WERI-Rb-1 (cell line): ENCODE results near the gene MIDN.

Source experiments
- DNase-seq: peaks from one replicate; pipeline ENCODE4 v3.0.0-alpha.2; 2020
- H3K27ac ChIP-seq: fragments of 250-450 bp; sonication (Bioruptor Pico); 2 replicates; pipeline ENCODE4 v1.5.1; 2020; ENCODE audit warnings: mild to moderate bottlenecking, moderate library complexity
- H3K27me3 ChIP-seq: fragments of 250-450 bp; sonication (Bioruptor Pico); 2 replicates; pipeline ENCODE4 v1.5.1; 2021; ENCODE audit warnings: mild to moderate bottlenecking, low read depth, moderate library complexity; ENCODE audit not compliant: insufficient read depth, severe bottlenecking
- H3K36me3 ChIP-seq: fragments of 250-450 bp; sonication (Bioruptor Pico); 2 replicates; pipeline ENCODE4 v1.5.1; 2020; ENCODE audit warnings: mild to moderate bottlenecking, moderate library complexity
- H3K4me3 ChIP-seq: 2 replicates; pipeline ENCODE4 v1.5.1; 2011; ENCODE audit warnings: low read depth, mild to moderate bottlenecking, control low read depth, low read length
- H3K9me3 ChIP-seq: fragments of 250-450 bp; sonication (Bioruptor Pico); 2 replicates; pipeline ENCODE4 v1.5.1; 2021; ENCODE audit warnings: mild to moderate bottlenecking, moderate library complexity; ENCODE audit not compliant: severe bottlenecking
- CTCF ChIP-seq: IDR thresholded peaks from 2 replicates; pipeline ENCODE4 v1.5.1; 2011; ENCODE audit warnings: low read depth, mild to moderate bottlenecking, control low read depth, inconsistent platforms, low read length

Gene MIDN

DNA sequence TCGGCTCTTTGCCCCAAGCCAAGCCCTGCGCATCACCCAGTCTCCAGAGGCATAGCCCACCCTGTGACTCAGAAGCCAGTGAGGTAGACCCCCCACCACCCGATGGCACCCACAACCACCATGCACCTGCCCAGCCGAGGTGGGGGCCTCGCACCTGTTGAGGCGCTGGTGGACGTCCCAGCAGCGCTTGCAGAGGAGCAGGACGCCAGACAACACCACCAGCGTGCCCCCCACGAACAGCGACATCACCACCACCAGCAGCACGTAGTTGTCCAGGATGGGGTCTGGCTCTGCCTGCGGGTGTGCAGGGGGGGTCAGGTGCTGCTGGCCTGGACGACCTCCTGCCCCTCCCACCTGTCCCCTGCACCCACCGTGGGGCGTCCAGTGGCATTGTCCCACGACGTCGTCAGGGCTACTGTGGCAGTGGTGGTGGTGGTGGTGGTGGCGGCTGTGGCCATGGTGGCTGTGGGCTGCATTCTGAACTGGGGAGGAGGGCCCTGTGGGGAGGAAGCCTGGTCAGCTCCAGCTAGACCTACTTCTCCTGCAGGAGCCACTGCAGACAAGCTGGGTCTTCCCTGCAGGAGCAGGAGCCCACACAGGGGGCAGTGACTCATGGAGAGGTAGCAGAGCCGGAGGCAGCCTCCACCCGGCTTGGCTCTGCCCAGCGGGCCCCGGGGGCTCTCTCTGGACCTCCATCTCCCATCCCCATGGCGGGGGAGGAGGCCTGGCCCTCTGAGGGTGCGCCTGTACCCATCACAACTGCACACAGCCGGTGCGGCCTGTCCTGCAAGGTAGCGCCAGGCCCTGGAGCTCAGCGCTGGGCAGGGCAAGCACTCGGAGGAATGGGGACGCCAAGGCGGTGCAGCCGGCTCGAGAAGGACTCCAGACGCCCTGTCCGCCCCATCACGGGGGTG is 12.5 kb upstream of the MIDN start:
- TF ChIP-seq CTCF, result no peak
- DNase-seq, result no peak
- H3K27me3 ChIP-seq, result no peaks in the 10 kb centered on the region
- H3K4me3 ChIP-seq, result 0 out of 2 replicates have a peak overlapping the region, but pooled peaks have one; percentile 16
- H3K27ac ChIP-seq, result no peak overlapping the region
- peaks cover 10% of the 10 kb centered on the region for H3K36me3 ChIP-seq
- H3K9me3 ChIP-seq, result no peaks in the 10 kb centered on the region

DNA sequence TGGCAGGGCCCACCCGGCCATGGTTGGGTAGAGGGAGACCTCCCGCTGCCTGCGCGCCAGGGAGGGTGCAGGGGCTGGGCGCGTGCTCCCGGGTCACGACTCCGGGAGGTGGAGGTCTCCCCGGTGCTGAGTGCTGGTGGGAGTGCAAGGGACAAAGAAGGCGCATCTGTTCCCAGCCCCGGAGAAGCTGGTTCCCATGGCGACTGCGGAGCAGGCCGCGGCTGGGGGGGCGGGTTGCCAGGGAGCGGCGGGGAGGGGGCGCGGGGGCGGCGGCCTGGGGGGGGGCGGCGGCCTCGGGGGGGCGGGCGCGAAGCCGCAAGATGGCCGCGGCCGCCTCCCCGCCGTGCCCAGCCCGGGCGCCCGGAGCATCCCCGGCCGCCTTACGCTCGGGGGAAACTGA is 11.8 kb upstream of the MIDN start:
- H3K4me3 ChIP-seq, result peak overlapping the region; percentile 80
- DNase-seq, result no peak
- no peaks in the 10 kb centered on the region for H3K9me3 ChIP-seq
- no peak overlapping the region for H3K27ac ChIP-seq
- no peak for TF ChIP-seq CTCF
- no peaks in the 10 kb centered on the region for H3K27me3 ChIP-seq
- peaks cover 10% of the 10 kb centered on the region for H3K36me3 ChIP-seq

GRCh38 chr19:1237027-1237659 is 11.2 kb upstream of the MIDN start:
- H3K9me3 ChIP-seq, result no peaks in the 10 kb centered on the region

GRCh38 chr19:1237754-1238368 is 10.5 kb upstream of the MIDN start, which contains the start of gene CBARP:
TSS of gene CBARP (minus strand) at chr19:1238005. CDS start at chr19:1236100, 1,905 bp downstream.
- H3K27ac ChIP-seq, result no peak within 1 kb of the TSS
- H3K9me3 ChIP-seq, result no peaks in the 10 kb centered on the region
- peak within 1 kb of the TSS; percentile 80 for H3K4me3 ChIP-seq
- peaks cover 8% of the 10 kb centered on the region for H3K36me3 ChIP-seq
- no peak for DNase-seq
- no peak for TF ChIP-seq CTCF
- no peaks in the 10 kb centered on the region for H3K27me3 ChIP-seq

More at GRCh38 chr19:1237027-1237659, 11.2 kb upstream of the MIDN start:
- Histone ChIP-seq H3K36me3 (peaks cover 10% of the 10 kb centered on the region), H3K4me3 (peak overlapping the region; percentile 80), H3K27ac (no peak overlapping the region), H3K27me3 (no peaks in the 10 kb centered on the region)
- no peak for DNase-seq
- TF ChIP-seq CTCF, result no peak

DNA sequence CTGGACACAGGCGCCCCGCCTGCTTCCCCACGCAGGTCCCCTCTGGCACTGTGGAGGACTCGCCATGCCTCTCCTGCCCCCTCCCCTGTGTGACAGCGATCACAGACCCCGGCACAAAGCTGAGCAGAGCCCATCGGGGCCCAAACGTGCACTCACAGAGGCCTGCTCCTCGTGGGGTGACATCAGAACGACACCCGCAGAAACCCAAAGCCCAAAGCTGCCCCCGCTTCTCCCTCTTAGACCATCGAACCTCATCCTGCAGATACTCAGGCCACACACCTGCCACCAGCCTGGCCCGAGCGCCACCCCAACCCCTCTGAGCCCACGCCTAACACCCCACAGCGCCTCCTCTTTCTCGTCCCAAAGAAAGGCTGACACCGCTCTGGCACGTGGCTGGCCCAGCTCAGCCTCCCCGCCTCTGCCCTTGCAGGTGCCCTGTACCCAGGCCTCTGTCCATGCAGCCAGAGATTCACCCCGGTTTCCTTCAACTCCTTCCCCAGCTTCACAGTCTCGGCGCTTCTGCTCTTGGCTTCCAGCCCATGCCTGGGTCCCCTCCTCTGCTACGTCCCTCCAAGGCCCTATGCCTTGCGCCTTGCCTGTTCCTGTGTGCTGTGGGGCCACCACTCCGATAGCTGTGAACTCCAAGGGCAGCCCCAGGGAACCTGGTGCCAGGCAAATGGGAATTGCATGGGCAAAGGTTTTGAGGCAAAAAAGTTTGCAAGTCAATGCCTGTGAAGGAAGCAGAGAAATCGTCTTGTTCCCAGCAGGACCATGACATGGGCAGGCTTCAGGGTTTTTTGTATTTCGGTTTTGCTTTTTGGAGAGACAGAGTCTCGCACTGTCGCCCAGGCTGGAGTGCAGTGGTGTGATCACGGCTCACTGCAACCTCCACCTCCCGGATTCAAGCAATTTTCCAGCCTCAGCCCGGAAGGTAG is 9.7 kb upstream of the MIDN start:
- no peaks in the 10 kb centered on the region for H3K27me3 ChIP-seq
- TF ChIP-seq CTCF, result no peak
- peaks cover 16% of the 10 kb centered on the region for H3K36me3 ChIP-seq
- H3K9me3 ChIP-seq, result no peaks in the 10 kb centered on the region
- no peak overlapping the region for H3K27ac ChIP-seq
- DNase-seq, result no peak
- peak overlapping the region; percentile 38 for H3K4me3 ChIP-seq
